Tibial nerve (tissue), 4 donors: ENCODE results near the gene MRPL21.

Source experiments
- EP300 ChIP-seq, 2 donors: sonication (generic); formaldehyde crosslinking; IDR thresholded peaks; one replicate each; pipeline ENCODE4 v1.6.1; 2017; ENCODE audit warnings: antibody characterized with exemption in 2 of 2, mild to moderate bottlenecking in 1 of 2
- POLR2A ChIP-seq, 2 donors: fragments of 450-650 bp; IDR thresholded peaks; one replicate each; pipeline ENCODE4 v1.6.1; 2017; ENCODE audit warnings: antibody characterized with exemption in 2 of 2, mild to moderate bottlenecking in 2 of 2, moderate library complexity in 2 of 2
- TF ChIP-seq, protein P1 (sequence below), 5 experiments: fragments of 200-600 bp in 3 of 5; fragments of 450-650 bp in 2 of 5; sonication (generic) in 3 of 5; IDR thresholded peaks; one replicate each; pipeline ENCODE4 v1.5.1; 2016 to 2019; ENCODE audit warnings: antibody characterized with exemption in 5 of 5, mild to moderate bottlenecking in 3 of 5, moderate library complexity in 2 of 5

DNA sequence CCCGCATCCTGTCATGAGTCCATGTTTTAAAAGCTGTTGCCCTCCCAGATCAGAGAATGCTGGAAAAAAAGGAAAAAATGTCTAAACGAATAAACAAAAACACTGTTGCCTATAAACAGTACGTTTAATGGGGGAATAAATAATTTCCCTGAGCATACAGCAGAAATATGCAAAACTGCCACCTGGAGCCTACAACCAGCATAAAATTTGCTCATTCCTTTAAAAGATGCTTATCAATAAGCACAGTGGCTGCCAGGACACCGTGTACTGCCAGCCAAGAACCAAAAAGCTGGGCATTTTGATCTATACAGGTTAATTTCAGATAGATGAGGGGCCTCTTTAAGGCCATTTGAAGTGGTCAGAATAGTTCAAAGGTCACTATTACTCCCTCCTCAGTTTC lies 56.2 kb downstream of the MRPL21 start:
- no peak for TF ChIP-seq EP300 (IDR thresholded peaks at IDR 0.05)
- TF ChIP-seq, protein P1, sequence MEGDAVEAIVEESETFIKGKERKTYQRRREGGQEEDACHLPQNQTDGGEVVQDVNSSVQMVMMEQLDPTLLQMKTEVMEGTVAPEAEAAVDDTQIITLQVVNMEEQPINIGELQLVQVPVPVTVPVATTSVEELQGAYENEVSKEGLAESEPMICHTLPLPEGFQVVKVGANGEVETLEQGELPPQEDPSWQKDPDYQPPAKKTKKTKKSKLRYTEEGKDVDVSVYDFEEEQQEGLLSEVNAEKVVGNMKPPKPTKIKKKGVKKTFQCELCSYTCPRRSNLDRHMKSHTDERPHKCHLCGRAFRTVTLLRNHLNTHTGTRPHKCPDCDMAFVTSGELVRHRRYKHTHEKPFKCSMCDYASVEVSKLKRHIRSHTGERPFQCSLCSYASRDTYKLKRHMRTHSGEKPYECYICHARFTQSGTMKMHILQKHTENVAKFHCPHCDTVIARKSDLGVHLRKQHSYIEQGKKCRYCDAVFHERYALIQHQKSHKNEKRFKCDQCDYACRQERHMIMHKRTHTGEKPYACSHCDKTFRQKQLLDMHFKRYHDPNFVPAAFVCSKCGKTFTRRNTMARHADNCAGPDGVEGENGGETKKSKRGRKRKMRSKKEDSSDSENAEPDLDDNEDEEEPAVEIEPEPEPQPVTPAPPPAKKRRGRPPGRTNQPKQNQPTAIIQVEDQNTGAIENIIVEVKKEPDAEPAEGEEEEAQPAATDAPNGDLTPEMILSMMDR (IDR thresholded peaks at IDR 0.05), result no peak
- no peak for TF ChIP-seq POLR2A (IDR thresholded peaks at IDR 0.05)
